OCI-LY7 (cell line): Measurements from ENCODE around the gene SV2B. TPM values are rescaled to one million over a fixed set of nuclear protein-coding genes. Genes with fewer than 3 reads are reported as not detected.

Experiments used
- BruUV-seq: library from RNA; stranded (reverse); fragments of 400-500 nt; replicated peaks from 2 replicates; lab custom pipeline; 2021; lab: Mats Ljungman, UMichigan
- CTCF ChIA-PET: fragments of 300-600 bp; sonication (Branson Sonifier 250); formaldehyde crosslinking; loops from one replicate; lab custom pipeline; 2022; ENCODE audit warnings: antibody characterized with exemption; ENCODE audit not compliant: unreplicated experiment; lab: Charles Lee
- POLR2A ChIA-PET: fragments of 300-600 bp; sonication (Branson Sonifier 250); formaldehyde crosslinking; loops from one replicate; lab custom pipeline; 2022; ENCODE audit warnings: antibody characterized with exemption; lab: Charles Lee
- DNase-seq: peaks from one replicate; pipeline ENCODE4 v3.0.0-alpha.2; 2015; ENCODE audit warnings: low spot score
- H2AFZ ChIP-seq: fragments of 200-600 bp; sonication (generic), shearing (Covaris generic); 2 replicates; pipeline ENCODE4 v1.6.1; 2014; ENCODE audit warnings: mild to moderate bottlenecking, antibody characterized with exemption, low read length, moderate library complexity
- H3K27ac ChIP-seq: fragments of 200-600 bp; sonication (generic); 2 replicates; pipeline ENCODE4 v1.5.1; 2014; ENCODE audit warnings: mixed run types, low read depth, mild to moderate bottlenecking, moderate library complexity, low read length, inconsistent platforms; ENCODE audit not compliant: poor library complexity, severe bottlenecking
- H3K36me3 ChIP-seq: fragments of 200-600 bp; sonication (generic); 2 replicates; pipeline ENCODE4 v1.6.1; 2014; ENCODE audit warnings: mild to moderate bottlenecking, antibody characterized with exemption, low read length, moderate library complexity, mixed read lengths; ENCODE audit not compliant: insufficient read depth
- H3K4me1 ChIP-seq: fragments of 200-600 bp; sonication (generic); 2 replicates; pipeline ENCODE4 v1.5.1; 2014; ENCODE audit warnings: mild to moderate bottlenecking, low read length; ENCODE audit not compliant: insufficient read depth, poor library complexity, severe bottlenecking
- H3K4me2 ChIP-seq: fragments of 200-600 bp; sonication (generic); 2 replicates; pipeline ENCODE4 v1.6.1; 2014; ENCODE audit warnings: mild to moderate bottlenecking, low read length
- H3K4me3 ChIP-seq: fragments of 200-600 bp; sonication (generic); 2 replicates; pipeline ENCODE4 v1.5.1; 2014; ENCODE audit warnings: mild to moderate bottlenecking, low read depth, low read length; ENCODE audit not compliant: poor library complexity, severe bottlenecking
- H3K79me2 ChIP-seq: fragments of 200-600 bp; sonication (generic); 2 replicates; pipeline ENCODE4 v1.6.1; 2016; ENCODE audit warnings: low read depth, mild to moderate bottlenecking, low read length, moderate library complexity, mixed read lengths; ENCODE audit not compliant: insufficient read depth
- H3K9me2 ChIP-seq: fragments of 200-600 bp; sonication (generic); 2 replicates; pipeline ENCODE4 v1.6.1; 2016; ENCODE audit warnings: mild to moderate bottlenecking, low read length, mixed read lengths; ENCODE audit not compliant: insufficient read depth
- H3K9me3 ChIP-seq: fragments of 200-600 bp; sonication (generic); 2 replicates; pipeline ENCODE4 v1.6.1; 2014; ENCODE audit warnings: mild to moderate bottlenecking, mixed run types, low read length, mixed read lengths
- H4K20me1 ChIP-seq: fragments of 200-600 bp; sonication (generic); 2 replicates; pipeline ENCODE4 v1.6.1; 2014; ENCODE audit warnings: mild to moderate bottlenecking, antibody characterized with exemption, low read length, moderate library complexity, mixed read lengths; ENCODE audit not compliant: insufficient read depth
- CTCF ChIP-seq: fragments of 200-600 bp; sonication (generic); conservative IDR thresholded peaks from 2 replicates; pipeline ENCODE4 v1.5.1; 2014; ENCODE audit warnings: mild to moderate bottlenecking, antibody characterized with exemption, low read length, moderate library complexity, mixed read lengths
- EZH2phosphoT487 ChIP-seq: fragments of 200-600 bp; sonication (generic); IDR thresholded peaks from 2 replicates; pipeline ENCODE4 v1.6.1; 2018; ENCODE audit warnings: low read depth, borderline replicate concordance, mild to moderate bottlenecking, mixed run types, antibody characterized with exemption, low read length, moderate library complexity, mixed read lengths
- intact Hi-C: fragments of 100-400 bp; cut with micrococcal nuclease; formaldehyde crosslinking; loops from one replicate; pipeline ENCODE4 v1.10.0; 2022; ENCODE audit not compliant: unreplicated experiment
- total RNA-seq, 2 experiments: library from RNA; depleted of rRNA in 1 of 2; stranded (reverse); fragments of >200 nt in 1 of 2; shearing (Covaris generic) in 1 of 2; gene quantifications; 2 replicates each; pipeline ENCODE4 v1.2.3, GENCODE V29; 2014 to 2022

Gene SV2B
- total RNA-seq, 2 experiments from 2014 or later: 0.15 TPM; not detected in 1

GRCh38 chr15:91319371-91320059 is 219.5 kb downstream of the SV2B start:
- Histone ChIP-seq H3K4me3 (no peak overlapping the region), H3K27ac (no peak overlapping the region), H3K36me3 (no peaks in the 10 kb centered on the region), H3K9me3 (no peaks in the 10 kb centered on the region), H3K9me2 (no peaks in the 10 kb centered on the region), H2AFZ (no peak overlapping the region), H3K4me1 (no peaks in the 10 kb centered on the region), H3K4me2 (no peak overlapping the region), H4K20me1 (no peaks in the 10 kb centered on the region), H3K79me2 (no peaks in the 10 kb centered on the region)
- no TSS peak for BruUV-seq
- POLR2A ChIA-PET: no interaction called here
- TF ChIP-seq EZH2phosphoT487 (no peak), CTCF (no peak)
- no peak for DNase-seq
- CTCF ChIA-PET: no interaction called here
- intact Hi-C loops: no loop called here

GRCh38 chr15:91320101-91320500 is 220.0 kb downstream of the SV2B start:
- H3K4me1 ChIP-seq: no peaks in the 10 kb centered on the region
- H2AFZ ChIP-seq: no peak overlapping the region
- DNase-seq: no peak
- H3K36me3 ChIP-seq: no peaks in the 10 kb centered on the region
- H3K9me2 ChIP-seq: no peaks in the 10 kb centered on the region
- no peaks in the 10 kb centered on the region for H4K20me1 ChIP-seq
- no peak overlapping the region for H3K4me3 ChIP-seq
- no TSS peak for BruUV-seq
- no peak overlapping the region for H3K4me2 ChIP-seq
- CTCF ChIA-PET: no interaction called here
- POLR2A ChIA-PET: no interaction called here
- no peak overlapping the region for H3K27ac ChIP-seq
- H3K79me2 ChIP-seq: no peaks in the 10 kb centered on the region
- no peak for TF ChIP-seq CTCF
- no peak for TF ChIP-seq EZH2phosphoT487
- intact Hi-C loops: no loop called here
- H3K9me3 ChIP-seq: no peaks in the 10 kb centered on the region

- Histone ChIP-seq H3K4me2 (no peak overlapping the region), H3K27ac (no peak overlapping the region), H3K9me2 (no peaks in the 10 kb centered on the region), H3K4me3 (no peak overlapping the region), H3K36me3 (no peaks in the 10 kb centered on the region), H3K9me3 (no peaks in the 10 kb centered on the region), H2AFZ (peak overlapping the region; percentile 38; the same call in 1 of the 2 replicates), H3K4me1 (peaks cover 7% of the 10 kb centered on the region), H4K20me1 (no peaks in the 10 kb centered on the region), H3K79me2 (no peaks in the 10 kb centered on the region)
- no TSS peak for BruUV-seq
- ChIA-PET POLR2A (no interaction called here), CTCF (no interaction called here)
- intact Hi-C loops: no loop called here
- TF ChIP-seq EZH2phosphoT487 (no peak), CTCF (no peak)
- no peak for DNase-seq
Observed at GRCh38 chr15:91329914-91330313, 229.9 kb downstream of the SV2B start.
